Measurements from ENCODE around the gene RHOXF1.

DNA sequence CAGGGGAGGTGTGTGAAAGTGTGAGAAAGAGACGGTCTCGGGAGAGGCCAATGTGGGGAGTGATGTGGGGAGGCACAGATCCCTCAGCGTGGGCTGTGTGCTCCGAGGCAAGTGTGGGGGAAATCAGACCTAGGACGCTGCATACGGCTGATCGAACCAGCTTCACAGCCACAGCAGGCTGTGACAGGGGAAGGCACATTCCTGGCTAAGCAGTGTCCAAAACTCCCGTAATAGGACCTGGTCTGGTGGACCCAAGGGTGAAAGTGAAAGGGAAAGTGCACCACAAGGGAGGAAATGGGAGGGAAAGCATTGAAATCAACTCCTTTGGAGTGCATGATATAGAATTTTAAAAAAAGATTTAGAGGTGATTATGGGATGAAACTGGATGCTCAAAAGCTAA, 31.8 kb upstream of the RHOXF1 start:
- no peak for TF ChIP-seq ZNF239 (tag by site-specific recombination; IDR thresholded peaks at IDR 0.05)
- no peak for TF ChIP-seq SALL2 (tag by site-specific recombination; IDR thresholded peaks at IDR 0.05; ENCODE audit: borderline replicate concordance)
- TF ChIP-seq ZNF626 (tag by site-specific recombination; IDR thresholded peaks at IDR 0.05), result no peak
